Activated B cell treated with CpG ODN at 0.5 μM for 24 hours (primary cell): Measurements from ENCODE around the gene DCAF5. TPM values are rescaled to one million over a fixed set of nuclear protein-coding genes. Genes with fewer than 3 reads are reported as not detected.
"Not testable (repeated sequence)": the region's sequence is repeated elsewhere in the genome, so short reads cannot be mapped to it uniquely, and the experiment has no call there.

Experiments
- ATAC-seq: fragments of 200-7000 bp; cut with Tn5 transposase; one replicate; pipeline ENCODE4 v1.10.0; 2021; ENCODE audit warnings: low read depth, mild to moderate bottlenecking, moderate library complexity
- CTCF ChIA-PET: fragments of 350-600 bp; sonication (Branson Sonifier 250); formaldehyde crosslinking; loops from one replicate; lab custom pipeline; 2021; ENCODE audit warnings: antibody characterized with exemption; lab: Charles Lee
- POLR2A ChIA-PET: fragments of 350-600 bp; sonication (Branson Sonifier 250); formaldehyde crosslinking; loops from one replicate; lab custom pipeline; 2021; ENCODE audit warnings: antibody characterized with exemption; lab: Charles Lee
- DNase-seq: peaks from one replicate; pipeline ENCODE4 v3.0.0; 2022
- H3K27ac Mint-ChIP-seq: one replicate; pipeline ENCODE4 v1.8.0; 2020; ENCODE audit warnings: mixed read lengths
- H3K27me3 Mint-ChIP-seq: one replicate; pipeline ENCODE4 v1.8.0; 2021; ENCODE audit warnings: mixed read lengths
- H3K36me3 Mint-ChIP-seq: one replicate; pipeline ENCODE4 v1.8.0; 2021; ENCODE audit warnings: low read depth, mixed read lengths
- H3K4me1 Mint-ChIP-seq: one replicate; pipeline ENCODE4 v1.8.0; 2021; ENCODE audit warnings: mixed read lengths
- H3K4me3 Mint-ChIP-seq: one replicate; pipeline ENCODE4 v1.8.0; 2020; ENCODE audit warnings: mild to moderate bottlenecking, mixed read lengths
- H3K9me3 Mint-ChIP-seq: one replicate; pipeline ENCODE4 v1.8.0; 2020; ENCODE audit warnings: mixed read lengths
- intact Hi-C: fragments of 100-400 bp; cut with micrococcal nuclease; formaldehyde crosslinking; loops from one replicate; pipeline ENCODE4 v1.15.1; 2024
- total RNA-seq: library from RNA; stranded (reverse); gene quantifications from 2 replicates; pipeline ENCODE4 v1.2.3, GENCODE V29; 2022
- TF ChIP-seq, protein P1 (sequence below): fragments of 200-600 bp; IDR thresholded peaks from one replicate; pipeline ENCODE4 v1.8.0; 2022; ENCODE audit warnings: antibody characterized with exemption, mild to moderate bottlenecking

Gene DCAF5
- total RNA-seq, 1 donor from 2014 or later = 50.8 TPM

DNA sequence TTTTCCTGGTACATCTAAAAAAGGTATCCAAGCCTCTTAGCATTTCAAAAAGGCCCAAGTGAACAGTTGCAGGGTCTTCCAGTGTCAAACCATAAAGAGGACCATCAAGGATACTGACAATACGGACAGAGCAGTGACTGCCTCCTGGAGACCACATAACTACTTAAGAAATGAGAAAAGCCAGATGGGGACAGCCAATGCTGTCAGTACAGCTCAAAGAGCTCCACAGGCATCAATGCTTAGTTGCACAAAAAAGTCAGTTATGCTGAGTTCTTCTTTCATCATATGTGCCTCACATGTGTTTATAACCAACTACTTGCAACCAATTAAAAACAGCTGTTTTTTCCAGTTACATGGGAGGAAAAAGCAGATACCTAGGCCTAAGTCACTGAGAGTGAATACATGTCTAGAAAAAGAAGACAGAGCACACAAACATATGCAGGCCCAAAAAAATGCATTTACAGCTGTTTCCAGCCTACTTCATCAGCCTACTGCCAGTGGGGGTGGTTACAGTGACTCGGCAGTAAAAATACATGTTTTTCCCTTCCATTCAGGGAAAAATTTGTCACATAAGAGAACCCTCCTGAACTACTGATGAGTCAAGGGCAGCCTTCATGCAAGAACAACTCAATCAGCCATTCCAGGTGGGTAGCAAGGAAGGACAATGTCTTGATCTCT is 84.0 kb downstream of the DCAF5 start:
- CTCF ChIA-PET = no interaction called here
- intact Hi-C loops = no loop called here
- POLR2A ChIA-PET = no interaction called here
- Mint-ChIP-seq H3K27ac (no peak overlapping the region), H3K4me3 (no peak overlapping the region), H3K36me3 (peaks cover 70% of the 10 kb centered on the region), H3K27me3 (no peaks in the 10 kb centered on the region), H3K4me1 (no peaks in the 10 kb centered on the region), H3K9me3 (no peaks in the 10 kb centered on the region)
- no peak for ATAC-seq
- no peak for DNase-seq
- TF ChIP-seq, protein P1, sequence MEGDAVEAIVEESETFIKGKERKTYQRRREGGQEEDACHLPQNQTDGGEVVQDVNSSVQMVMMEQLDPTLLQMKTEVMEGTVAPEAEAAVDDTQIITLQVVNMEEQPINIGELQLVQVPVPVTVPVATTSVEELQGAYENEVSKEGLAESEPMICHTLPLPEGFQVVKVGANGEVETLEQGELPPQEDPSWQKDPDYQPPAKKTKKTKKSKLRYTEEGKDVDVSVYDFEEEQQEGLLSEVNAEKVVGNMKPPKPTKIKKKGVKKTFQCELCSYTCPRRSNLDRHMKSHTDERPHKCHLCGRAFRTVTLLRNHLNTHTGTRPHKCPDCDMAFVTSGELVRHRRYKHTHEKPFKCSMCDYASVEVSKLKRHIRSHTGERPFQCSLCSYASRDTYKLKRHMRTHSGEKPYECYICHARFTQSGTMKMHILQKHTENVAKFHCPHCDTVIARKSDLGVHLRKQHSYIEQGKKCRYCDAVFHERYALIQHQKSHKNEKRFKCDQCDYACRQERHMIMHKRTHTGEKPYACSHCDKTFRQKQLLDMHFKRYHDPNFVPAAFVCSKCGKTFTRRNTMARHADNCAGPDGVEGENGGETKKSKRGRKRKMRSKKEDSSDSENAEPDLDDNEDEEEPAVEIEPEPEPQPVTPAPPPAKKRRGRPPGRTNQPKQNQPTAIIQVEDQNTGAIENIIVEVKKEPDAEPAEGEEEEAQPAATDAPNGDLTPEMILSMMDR = no peak

DNA sequence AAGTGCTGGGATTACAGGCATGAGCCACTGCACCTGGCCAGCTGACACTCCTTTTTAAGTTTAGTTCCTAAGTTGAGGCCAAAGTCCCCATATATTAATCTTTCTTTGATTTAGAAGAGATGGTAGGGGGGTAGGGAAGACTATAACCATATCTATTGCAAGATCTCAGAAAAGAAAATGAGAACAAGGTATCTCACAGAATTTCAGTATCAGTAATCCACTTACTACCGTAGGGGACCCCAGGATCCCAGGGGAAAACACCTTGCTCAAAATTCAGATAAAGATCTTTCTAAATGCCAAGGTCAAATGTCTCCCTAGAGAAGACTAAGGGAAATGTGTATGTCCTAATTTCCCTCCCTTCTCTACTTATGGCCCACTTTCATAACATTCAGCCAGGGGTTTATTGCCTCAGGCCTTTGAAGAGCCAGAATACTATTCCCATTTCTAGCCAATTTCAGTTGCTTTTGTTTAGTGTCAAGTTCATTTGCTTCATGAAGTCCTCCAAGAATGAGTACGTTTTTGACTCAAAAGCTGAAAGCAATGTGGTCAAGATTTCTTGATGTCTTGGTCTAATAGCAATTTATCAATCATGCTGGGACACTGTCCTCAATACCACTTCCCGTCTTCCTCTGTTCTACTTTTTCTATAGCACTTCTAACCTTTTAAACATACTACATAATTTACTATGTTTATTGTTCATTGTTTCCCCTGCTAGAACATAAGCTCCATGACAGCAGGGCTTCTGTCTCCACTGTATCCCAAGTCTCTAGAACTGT is 86.3 kb downstream of the DCAF5 start:
- ChIA-PET CTCF (no interaction called here), POLR2A (no interaction called here)
- ATAC-seq (no peak), DNase-seq (no peak)
- Mint-ChIP-seq H3K4me3 (no peak overlapping the region), H3K27ac (no peak overlapping the region), H3K27me3 (no peaks in the 10 kb centered on the region), H3K4me1 (no peaks in the 10 kb centered on the region), H3K9me3 (no peaks in the 10 kb centered on the region), H3K36me3 (peaks cover 69% of the 10 kb centered on the region)
- intact Hi-C loops = no loop called here
- TF ChIP-seq, protein P1 = no peak

DNA sequence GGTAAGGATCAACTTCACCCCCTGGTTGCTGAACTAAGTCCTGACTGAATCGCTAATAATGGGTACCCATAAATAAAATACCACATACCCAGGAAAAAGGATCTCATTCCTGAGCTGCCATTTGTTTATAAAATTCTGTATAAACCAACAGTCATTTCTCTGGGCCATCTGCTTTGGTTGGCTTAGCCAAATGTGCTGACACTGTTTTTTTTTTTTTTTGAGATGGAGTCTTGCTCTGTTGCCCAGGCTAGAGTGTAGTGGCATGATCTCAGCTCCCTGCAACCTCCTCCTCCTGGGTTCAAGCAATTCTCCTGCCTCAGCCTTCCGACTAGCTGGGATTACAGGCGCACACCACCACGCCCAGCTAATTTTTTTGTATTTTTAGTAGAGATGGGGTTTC is 87.0 kb downstream of the DCAF5 start:
- H3K27ac Mint-ChIP-seq, H3K9me3 Mint-ChIP-seq, H3K4me3 Mint-ChIP-seq, CTCF ChIA-PET, POLR2A ChIA-PET, H3K27me3 Mint-ChIP-seq, DNase-seq, intact Hi-C loops, H3K4me1 Mint-ChIP-seq, ATAC-seq: not testable (repeated sequence)
- peaks cover 74% of the 10 kb centered on the region for H3K36me3 Mint-ChIP-seq

DNA sequence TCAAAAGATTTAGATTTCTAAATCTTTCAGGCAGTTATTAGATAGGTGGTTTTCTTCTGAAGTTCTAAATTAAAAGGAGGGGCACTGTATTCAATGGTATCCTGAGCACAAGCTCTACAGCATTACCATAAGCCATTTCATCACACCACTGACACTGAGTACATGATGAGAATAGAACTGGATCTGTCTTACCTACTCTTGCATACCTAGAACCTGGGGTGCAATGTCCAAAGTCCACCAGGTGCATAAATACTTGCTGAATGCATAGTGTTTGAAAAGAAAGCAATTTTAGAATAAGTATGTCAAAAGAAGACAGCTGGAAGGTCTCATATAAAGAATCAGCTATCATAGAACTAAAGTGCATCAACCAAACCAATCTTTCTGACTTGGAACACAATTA is 88.3 kb downstream of the DCAF5 start:
- ChIA-PET CTCF (no interaction called here), POLR2A (no interaction called here)
- TF ChIP-seq, protein P1 = no peak
- Mint-ChIP-seq H3K27me3 (no peaks in the 10 kb centered on the region), H3K4me1 (no peaks in the 10 kb centered on the region), H3K27ac (no peak overlapping the region), H3K4me3 (no peak overlapping the region), H3K9me3 (no peaks in the 10 kb centered on the region), H3K36me3 (peaks cover 80% of the 10 kb centered on the region)
- no peak for ATAC-seq
- intact Hi-C loops = no loop called here
- no peak for DNase-seq

DNA sequence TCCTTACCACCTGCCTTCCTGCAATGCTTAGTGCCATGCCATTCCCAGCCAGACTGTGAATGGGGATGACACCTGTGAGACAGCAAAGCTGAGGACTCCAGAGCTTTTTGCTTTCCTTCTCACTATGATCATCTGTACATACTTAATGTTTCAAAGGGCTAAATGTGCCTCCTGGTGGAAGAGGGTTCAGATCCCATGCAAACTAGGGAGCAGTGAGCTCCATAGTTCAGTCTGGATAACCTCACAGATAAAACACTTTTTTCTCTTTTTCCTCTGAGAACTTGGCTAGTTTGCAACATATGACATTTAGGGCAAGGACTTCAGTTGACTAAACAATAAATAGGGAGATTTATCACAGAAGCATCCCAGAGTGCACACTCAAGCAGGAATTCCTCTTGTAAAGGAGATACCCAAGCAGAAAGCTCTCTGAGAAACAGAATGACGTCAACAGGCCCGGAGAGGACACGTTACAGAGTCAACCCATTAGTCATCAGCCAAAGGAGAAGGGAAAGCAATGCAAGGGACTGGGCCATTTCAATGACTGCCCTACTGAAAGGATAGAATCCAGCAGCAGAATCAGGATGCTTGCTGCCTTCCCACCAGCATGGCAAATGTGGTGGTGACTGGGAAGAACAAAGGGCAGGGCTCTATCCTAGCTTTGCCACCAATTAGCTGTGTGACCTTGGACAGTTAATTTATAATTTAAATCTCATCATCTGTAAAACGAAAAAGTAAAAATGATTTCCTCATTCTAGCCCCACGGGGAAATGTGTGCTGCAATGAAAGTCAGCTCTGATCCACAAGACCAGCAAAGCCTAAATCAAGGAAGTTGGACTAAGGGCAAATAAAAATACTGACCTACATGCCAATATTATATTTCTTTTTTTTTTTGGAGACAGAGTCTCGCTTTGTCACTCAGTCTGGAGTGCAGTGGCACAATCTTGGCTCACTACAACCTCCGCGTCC is 93.0 kb downstream of the DCAF5 start:
- no peak overlapping the region for H3K4me3 Mint-ChIP-seq
- CTCF ChIA-PET = no interaction called here
- no peak overlapping the region for H3K27ac Mint-ChIP-seq
- ATAC-seq (no peak), DNase-seq (no peak)
- intact Hi-C loops = no loop called here
- H3K27me3 Mint-ChIP-seq = no peaks in the 10 kb centered on the region
- POLR2A ChIA-PET = no interaction called here
- peaks cover 90% of the 10 kb centered on the region for H3K36me3 Mint-ChIP-seq
- H3K4me1 Mint-ChIP-seq = no peaks in the 10 kb centered on the region
- TF ChIP-seq, protein P1 = no peak
- H3K9me3 Mint-ChIP-seq = no peaks in the 10 kb centered on the region
